ENCODE measurements around the gene FBXO3. TPM values are rescaled to one million over a fixed set of nuclear protein-coding genes. Genes with fewer than 3 reads are reported as not detected.

FBXO3 gene
- total and polyA plus RNA-seq, 9 of the 15 experiments (the other 6 are each of a cell fraction or from before 2014, with no cell fraction given) = 11.6 to 59.3 (median 29.2) TPM

DNA sequence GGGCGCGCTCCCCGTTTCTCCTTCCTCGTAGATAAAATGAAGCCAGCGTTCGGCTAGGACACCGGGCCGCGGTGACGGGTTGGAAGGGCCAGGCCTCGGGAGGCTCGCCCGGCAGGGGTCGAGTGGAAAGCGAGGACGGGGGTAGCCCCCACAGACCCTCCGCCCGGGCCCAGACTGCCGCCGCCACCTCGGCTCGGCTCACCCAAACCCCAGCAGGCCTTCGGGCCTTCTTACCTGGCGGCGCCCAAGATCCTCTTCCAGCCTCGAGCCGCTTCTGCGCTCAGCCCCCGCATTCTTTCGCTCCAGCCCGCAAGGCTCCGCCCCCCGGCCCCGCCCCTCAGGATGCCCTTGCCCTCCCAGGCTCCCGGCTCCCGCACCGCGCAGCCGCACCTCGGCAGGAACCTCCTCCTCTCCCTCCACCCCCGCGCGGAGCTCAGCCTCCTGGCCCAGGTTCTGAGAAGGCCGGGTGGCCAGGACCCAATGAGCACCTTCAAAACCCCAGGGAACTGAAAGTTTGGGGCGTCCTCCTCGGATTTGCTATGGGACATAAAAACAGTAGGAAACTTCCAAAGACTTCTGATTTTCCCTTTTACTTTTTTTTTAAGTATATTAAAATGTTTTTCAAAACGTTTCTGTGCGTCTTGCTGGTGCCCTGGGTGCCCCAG is 38.0 kb downstream of the FBXO3 start, which contains the start of gene CD59 (continued):
- TF ChIP-seq, protein P1, sequence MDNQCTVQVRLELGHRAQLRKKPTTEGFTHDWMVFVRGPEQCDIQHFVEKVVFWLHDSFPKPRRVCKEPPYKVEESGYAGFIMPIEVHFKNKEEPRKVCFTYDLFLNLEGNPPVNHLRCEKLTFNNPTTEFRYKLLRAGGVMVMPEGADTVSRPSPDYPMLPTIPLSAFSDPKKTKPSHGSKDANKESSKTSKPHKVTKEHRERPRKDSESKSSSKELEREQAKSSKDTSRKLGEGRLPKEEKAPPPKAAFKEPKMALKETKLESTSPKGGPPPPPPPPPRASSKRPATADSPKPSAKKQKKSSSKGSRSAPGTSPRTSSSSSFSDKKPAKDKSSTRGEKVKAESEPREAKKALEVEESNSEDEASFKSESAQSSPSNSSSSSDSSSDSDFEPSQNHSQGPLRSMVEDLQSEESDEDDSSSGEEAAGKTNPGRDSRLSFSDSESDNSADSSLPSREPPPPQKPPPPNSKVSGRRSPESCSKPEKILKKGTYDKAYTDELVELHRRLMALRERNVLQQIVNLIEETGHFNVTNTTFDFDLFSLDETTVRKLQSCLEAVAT (IDR thresholded peaks at IDR 0.05) = 0 out of 4 replicates have a peak, but pooled peaks of 1 of the 2 experiments have one; percentile 28
- TF ChIP-seq, protein P2, sequence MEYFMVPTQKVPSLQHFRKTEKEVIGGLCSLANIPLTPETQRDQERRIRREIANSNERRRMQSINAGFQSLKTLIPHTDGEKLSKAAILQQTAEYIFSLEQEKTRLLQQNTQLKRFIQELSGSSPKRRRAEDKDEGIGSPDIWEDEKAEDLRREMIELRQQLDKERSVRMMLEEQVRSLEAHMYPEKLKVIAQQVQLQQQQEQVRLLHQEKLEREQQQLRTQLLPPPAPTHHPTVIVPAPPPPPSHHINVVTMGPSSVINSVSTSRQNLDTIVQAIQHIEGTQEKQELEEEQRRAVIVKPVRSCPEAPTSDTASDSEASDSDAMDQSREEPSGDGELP (CRISPR knock-in tag; IDR thresholded peaks at IDR 0.05; ENCODE audit: borderline replicate concordance) = peak; percentile 49; the same call in 1 of the 2 replicates
- TF ChIP-seq GATAD2B (IDR thresholded peaks at IDR 0.05; ENCODE audit: borderline replicate concordance) = no peak
- TF ChIP-seq, protein P3, sequence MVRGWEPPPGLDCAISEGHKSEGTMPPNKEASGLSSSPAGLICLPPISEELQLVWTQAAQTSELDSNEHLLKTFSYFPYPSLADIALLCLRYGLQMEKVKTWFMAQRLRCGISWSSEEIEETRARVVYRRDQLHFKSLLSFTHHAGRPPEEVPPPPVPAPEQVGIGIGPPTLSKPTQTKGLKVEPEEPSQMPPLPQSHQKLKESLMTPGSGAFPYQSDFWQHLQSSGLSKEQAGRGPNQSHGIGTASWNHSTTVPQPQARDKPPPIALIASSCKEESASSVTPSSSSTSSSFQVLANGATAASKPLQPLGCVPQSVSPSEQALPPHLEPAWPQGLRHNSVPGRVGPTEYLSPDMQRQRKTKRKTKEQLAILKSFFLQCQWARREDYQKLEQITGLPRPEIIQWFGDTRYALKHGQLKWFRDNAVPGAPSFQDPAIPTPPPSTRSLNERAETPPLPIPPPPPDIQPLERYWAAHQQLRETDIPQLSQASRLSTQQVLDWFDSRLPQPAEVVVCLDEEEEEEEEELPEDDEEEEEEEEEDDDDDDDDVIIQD (CRISPR knock-in tag; IDR thresholded peaks at IDR 0.05) = no peak
- TF ChIP-seq CBX2 (IDR thresholded peaks at IDR 0.05; ENCODE audit: insufficient read depth, low read length, poor library complexity, severe bottlenecking) = no peak
- peak; percentile 67 for TF ChIP-seq RBBP5 (IDR thresholded peaks at IDR 0.05; ENCODE audit: borderline replicate concordance, insufficient read depth, low read length, poor library complexity, severe bottlenecking)
- TF ChIP-seq SNIP1 (IDR thresholded peaks at IDR 0.05; ENCODE audit: low read depth) = no peak
- 0 out of 2 replicates have a peak, but pooled peaks have one; percentile 48 for TF ChIP-seq ZKSCAN1 (IDR thresholded peaks at IDR 0.05; ENCODE audit: low read depth, low read length)
- TF ChIP-seq SP1 (CRISPR knock-in tag; IDR thresholded peaks at IDR 0.05) = peak; percentile 50
- TF ChIP-seq CXXC5 (CRISPR knock-in tag; IDR thresholded peaks at IDR 0.05) = peak; percentile 53
- peak; percentile 76; the same call in 1 of the 2 replicates for TF ChIP-seq ZEB2 (IDR thresholded peaks at IDR 0.05)
- TF ChIP-seq PCBP1 (IDR thresholded peaks at IDR 0.05; ENCODE audit: low read depth, low read length, poor library complexity, severe bottlenecking) = peak; percentile 76
- TF ChIP-seq PHF8 (IDR thresholded peaks at IDR 0.05; ENCODE audit: borderline replicate concordance, low read length) = peak; percentile 81; the same call in 1 of the 2 replicates
- no peak for TF ChIP-seq PYGO2 (tag; IDR thresholded peaks at IDR 0.05)
- TF ChIP-seq POLR2B (IDR thresholded peaks at IDR 0.05; ENCODE audit: low read depth, partially characterized antibody) = peak; percentile 88
- no peak for TF ChIP-seq NR1H2 (CRISPR knock-in tag; IDR thresholded peaks at IDR 0.05)
- peak in 1 of 2 experiments; percentile 80; a peak in 1 of 4 replicates for TF ChIP-seq TEAD1 (CRISPR knock-in tag; IDR thresholded peaks at IDR 0.05)
- TF ChIP-seq TAF1 (IDR thresholded peaks at IDR 0.05; ENCODE audit: control insufficient read depth, extremely low read depth, insufficient read depth, low read length, severe bottlenecking) = peak; percentile 79
- TF ChIP-seq TAF7 (tag; IDR thresholded peaks at IDR 0.05) = peak; percentile 67
- TF ChIP-seq KDM5B (IDR thresholded peaks at IDR 0.05; ENCODE audit: insufficient replicate concordance, low read depth, low read length) = peak; percentile 74
- TF ChIP-seq, protein P4, sequence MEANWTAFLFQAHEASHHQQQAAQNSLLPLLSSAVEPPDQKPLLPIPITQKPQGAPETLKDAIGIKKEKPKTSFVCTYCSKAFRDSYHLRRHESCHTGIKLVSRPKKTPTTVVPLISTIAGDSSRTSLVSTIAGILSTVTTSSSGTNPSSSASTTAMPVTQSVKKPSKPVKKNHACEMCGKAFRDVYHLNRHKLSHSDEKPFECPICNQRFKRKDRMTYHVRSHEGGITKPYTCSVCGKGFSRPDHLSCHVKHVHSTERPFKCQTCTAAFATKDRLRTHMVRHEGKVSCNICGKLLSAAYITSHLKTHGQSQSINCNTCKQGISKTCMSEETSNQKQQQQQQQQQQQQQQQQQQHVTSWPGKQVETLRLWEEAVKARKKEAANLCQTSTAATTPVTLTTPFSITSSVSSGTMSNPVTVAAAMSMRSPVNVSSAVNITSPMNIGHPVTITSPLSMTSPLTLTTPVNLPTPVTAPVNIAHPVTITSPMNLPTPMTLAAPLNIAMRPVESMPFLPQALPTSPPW (CRISPR knock-in tag; IDR thresholded peaks at IDR 0.05) = peak; percentile 69
- TF ChIP-seq FOXP1 (CRISPR knock-in tag; IDR thresholded peaks at IDR 0.05) = no peak
